Stimulated activated naive B cell treated with anti-CD40 and anti-IgM and Interleukin-4, amounts not matched to agents 10 μg/mL and 1 μg/mL and 100 μg/mL, for 72 hours (primary cell): ENCODE measurements around the gene KAZN.

ENCODE experiments used
- ATAC-seq, 2 donors: fragments of 150-1000 bp; cut with Tn5 transposase; replicated peaks; 2 replicates each; pipeline ENCODE4 v1.10.0; 2021; ENCODE audit warnings: moderate library complexity in 1 of 2
- DNase-seq: peaks from one replicate; pipeline ENCODE4 v3.0.0; 2021
- H3K27ac Mint-ChIP-seq: one replicate; pipeline ENCODE4 v1.8.0; 2022; ENCODE audit warnings: mild to moderate bottlenecking, mixed read lengths
- H3K27me3 Mint-ChIP-seq, 2 donors: one replicate each; pipeline ENCODE4 v1.8.0; 2022; ENCODE audit warnings: mixed read lengths in 2 of 2
- H3K36me3 Mint-ChIP-seq, 2 donors: one replicate each; pipeline ENCODE4 v1.8.0; 2022; ENCODE audit warnings: mixed read lengths in 2 of 2, mild to moderate bottlenecking in 1 of 2
- H3K4me1 Mint-ChIP-seq, 2 donors: one replicate each; pipeline ENCODE4 v1.8.0; 2022; ENCODE audit warnings: mixed read lengths in 2 of 2, mild to moderate bottlenecking in 1 of 2
- H3K4me3 Mint-ChIP-seq, 2 donors: one replicate each; pipeline ENCODE4 v1.8.0; 2022; ENCODE audit warnings: mild to moderate bottlenecking in 2 of 2, mixed read lengths in 2 of 2, moderate library complexity in 1 of 2
- H3K9me3 Mint-ChIP-seq, 2 donors: one replicate each; pipeline ENCODE4 v1.8.0; 2022; ENCODE audit warnings: mixed read lengths in 2 of 2, mild to moderate bottlenecking in 1 of 2

Gene KAZN

DNA sequence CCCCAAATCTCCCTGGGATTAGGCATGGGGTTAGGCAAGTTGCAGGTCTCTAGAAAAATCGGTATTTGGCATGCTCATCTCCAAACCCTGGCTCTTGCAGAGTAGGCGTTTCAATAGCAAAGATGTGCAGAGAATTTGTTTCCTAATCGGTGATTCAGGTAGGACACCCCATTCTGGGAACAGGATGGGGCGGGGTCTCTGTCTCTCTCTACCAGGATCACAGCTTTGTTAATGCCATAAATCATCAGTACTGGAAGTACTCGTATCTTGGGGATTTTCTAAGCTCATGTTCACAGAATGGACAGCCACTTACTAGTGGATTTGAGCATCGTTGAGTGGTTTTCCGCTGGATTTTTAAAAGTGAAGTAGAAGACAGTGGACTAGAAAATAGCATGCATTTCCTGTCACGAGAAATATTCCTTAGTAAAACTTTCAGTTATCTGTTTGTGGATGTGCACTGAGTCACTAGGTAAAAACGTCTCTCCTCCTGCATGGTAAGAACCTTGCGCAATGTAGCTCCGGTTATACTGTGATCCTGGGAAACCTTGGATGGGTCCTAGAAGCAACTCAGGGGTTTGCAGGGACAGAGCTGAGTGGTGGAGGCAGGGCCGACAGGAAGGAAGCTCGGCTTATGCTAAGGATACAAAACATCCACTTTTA lies 560.2 kb downstream of the KAZN start:
- ATAC-seq, result no peak
- DNase-seq, result no peak
- Mint-ChIP-seq H3K27ac (no peak overlapping the region), H3K36me3 (no peaks in the 10 kb centered on the region), H3K4me1 (peaks cover 9 to 28% of the 10 kb centered on the region in 2 donors), H3K9me3 (no peaks in the 10 kb centered on the region), H3K4me3 (no peak overlapping the region), H3K27me3 (peaks cover 23 to 25% of the 10 kb centered on the region in 2 donors)

DNA sequence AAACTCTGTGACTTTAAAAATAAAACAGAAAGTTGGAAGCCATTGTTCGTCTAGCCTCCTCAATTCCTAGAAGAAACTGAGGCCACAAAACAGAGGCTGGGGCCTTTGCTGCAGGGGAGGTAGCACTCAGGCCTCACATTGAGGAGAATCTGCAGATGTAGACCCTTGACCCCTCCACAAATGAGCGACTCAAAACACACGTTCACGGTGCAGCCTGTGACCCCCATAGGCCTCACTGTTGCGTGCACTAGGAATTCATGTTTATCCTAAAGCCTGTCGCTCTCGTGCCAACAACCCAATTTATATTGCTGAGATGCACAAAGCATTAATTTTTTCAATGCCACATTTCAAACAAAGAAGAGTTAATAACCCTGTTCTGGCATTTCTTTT lies 560.7 kb downstream of the KAZN start:
- no peak for DNase-seq
- Mint-ChIP-seq H3K27me3 (peaks cover 20 to 25% of the 10 kb centered on the region in 2 donors), H3K27ac (no peak overlapping the region), H3K9me3 (no peaks in the 10 kb centered on the region), H3K4me3 (no peak overlapping the region), H3K36me3 (no peaks in the 10 kb centered on the region), H3K4me1 (peaks cover 8 to 25% of the 10 kb centered on the region in 2 donors)
- ATAC-seq, result no peak

DNA sequence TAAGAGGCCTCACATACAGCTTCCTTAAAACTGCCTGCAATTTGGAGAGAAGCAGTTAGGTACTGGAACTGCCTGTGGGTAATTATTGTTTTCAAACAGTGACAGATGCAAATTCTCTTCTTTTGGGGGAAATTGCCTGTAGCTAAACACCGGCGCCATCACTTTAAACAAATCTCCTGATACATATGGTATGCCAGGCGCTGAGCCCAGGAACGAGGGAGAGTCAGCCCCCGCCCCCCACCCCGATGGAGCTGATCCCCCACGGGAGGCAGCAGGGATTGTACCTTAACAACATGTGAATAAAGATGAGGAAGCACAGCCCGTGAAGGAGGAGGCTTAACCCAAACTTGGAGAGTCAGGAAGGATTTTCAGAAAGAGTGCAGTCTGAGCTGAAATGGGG lies 562.1 kb downstream of the KAZN start:
- H3K4me3 Mint-ChIP-seq, result no peak overlapping the region
- DNase-seq (no peak), ATAC-seq (no peak)
- H3K27me3 Mint-ChIP-seq, result peaks cover 6 to 17% of the 10 kb centered on the region in 2 donors
- H3K9me3 Mint-ChIP-seq, result no peaks in the 10 kb centered on the region
- H3K27ac Mint-ChIP-seq, result no peak overlapping the region
- H3K36me3 Mint-ChIP-seq, result no peaks in the 10 kb centered on the region
- H3K4me1 Mint-ChIP-seq, result peaks cover 3 to 15% of the 10 kb centered on the region in 2 donors

DNA sequence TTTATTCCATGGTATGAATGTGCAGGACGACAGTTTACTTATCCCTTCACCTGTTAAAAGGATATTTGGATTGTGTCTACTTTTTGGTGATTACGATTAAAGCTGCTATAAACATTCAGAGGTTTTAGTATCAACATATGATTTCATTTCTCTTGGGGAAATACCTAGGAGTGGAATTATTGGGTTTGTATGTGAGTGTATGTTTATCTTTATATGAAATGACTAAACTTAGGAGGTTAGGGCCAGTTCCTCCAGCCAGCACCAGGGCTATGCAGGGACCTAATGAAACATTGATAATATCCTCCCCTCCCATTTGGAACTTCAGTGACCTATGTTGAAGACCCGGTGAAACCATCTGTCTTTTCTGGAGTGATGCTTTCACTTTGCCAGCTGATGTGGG lies 568.9 kb downstream of the KAZN start:
- Mint-ChIP-seq H3K36me3 (no peaks in the 10 kb centered on the region), H3K27me3 (peaks cover 5 to 7% of the 10 kb centered on the region in 2 donors), H3K4me3 (no peak overlapping the region), H3K9me3 (no peaks in the 10 kb centered on the region), H3K4me1 (peaks cover 0 to 5% of the 10 kb centered on the region in 2 donors), H3K27ac (no peak overlapping the region)
- DNase-seq, result no peak
- ATAC-seq, result no peak
